Activated CD8-positive, alpha-beta memory T cell treated with anti-CD3 and anti-CD28 coated beads for 4 hours (primary cell): ENCODE data around the gene EFCAB13.
"Not testable (repeated sequence)": the region's sequence is repeated elsewhere in the genome, so short reads cannot be mapped to it uniquely, and the experiment has no call there.

Source experiments
- DNase-seq, 2 donors: peaks; one replicate each; pipeline ENCODE4 v3.0.0-alpha.2; 2020; ENCODE audit warnings: low read depth in 2 of 2

EFCAB13 gene

GRCh38 chr17:47423406-47424295 lies 99.9 kb downstream of the EFCAB13 start:
- DNase-seq, result no peak

DNA sequence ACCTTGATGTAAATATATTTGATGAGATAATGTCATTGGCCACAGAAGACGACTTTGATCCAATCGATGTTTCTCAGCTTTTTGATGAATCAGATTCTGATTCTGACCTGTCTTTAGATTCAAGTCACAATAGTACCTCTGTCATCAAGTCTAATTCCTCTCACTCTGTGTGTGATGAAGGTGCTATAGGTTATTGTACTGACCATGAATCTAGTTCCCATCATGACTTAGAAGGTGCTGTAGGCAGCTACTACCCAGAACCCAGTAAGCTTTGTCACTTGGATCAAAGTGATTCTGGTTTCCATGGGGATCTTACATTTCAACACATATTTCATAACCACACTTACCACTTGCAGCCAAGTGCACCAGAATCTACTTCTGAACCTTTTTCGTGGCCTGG lies 101.5 kb downstream of the EFCAB13 start:
- not testable (repeated sequence) for DNase-seq

- DNase-seq, result not testable (repeated sequence)
Measured at GRCh38 chr17:47425887-47426635, 102.3 kb downstream of the EFCAB13 start.

DNA sequence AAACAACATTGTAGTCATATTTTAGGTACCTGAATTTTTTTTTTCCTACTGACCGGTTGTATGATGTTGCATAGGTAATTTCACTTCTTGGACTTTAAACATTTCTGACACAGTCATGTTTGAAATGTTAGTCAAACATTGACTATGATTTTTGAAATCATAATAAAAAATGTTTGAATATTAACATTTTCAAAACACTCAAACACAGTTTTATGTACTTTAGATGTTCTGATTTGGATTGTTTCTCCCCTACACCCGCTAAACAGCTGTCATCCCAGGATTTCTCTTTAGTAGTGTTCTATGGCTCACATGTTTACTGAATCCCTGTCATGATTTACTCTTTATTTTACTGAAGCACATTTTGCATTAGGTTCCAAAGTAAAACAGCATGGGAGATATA lies 104.2 kb downstream of the EFCAB13 start:
- no peak for DNase-seq

DNA sequence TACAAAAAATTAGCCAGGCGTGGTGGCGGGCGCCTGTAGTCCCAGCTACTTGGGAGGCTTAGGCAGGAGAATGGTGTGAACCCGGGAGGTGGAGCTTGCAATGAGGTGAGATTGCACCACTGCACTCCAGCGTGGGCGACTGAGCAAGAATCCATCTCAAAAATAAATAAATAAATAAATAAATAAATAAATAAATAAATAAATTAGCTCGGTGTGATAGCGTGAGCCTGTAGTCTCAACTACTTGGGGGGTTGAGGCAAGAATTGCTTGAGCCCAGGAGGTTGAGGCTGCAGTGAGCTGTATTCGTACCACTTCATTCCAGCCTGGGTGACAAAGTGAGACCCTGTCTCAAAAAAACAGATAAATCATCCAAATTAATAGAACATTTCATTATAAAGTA lies 108.5 kb downstream of the EFCAB13 start:
- not testable (repeated sequence) for DNase-seq

DNA sequence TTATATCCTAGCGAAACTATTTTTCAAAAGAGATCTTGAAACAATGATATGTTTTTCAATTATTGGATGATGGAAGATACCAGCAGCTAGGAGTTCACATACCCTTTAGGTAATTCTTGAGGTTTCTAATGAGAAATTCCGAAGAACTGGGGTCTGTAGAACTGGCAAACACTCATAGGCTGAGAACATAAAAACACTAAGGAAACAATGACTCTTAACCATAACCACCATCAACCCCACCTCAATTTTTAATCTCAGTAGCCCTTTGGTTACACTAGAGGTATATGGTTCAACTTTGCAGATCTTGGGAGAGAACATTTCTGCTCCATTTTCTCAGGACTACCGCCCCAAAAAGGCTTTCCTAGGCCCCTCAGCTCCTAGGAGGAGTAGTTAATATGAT lies 141.4 kb downstream of the EFCAB13 start:
- DNase-seq, result no peak

- not testable (repeated sequence) for DNase-seq
Measured at GRCh38 chr17:47466976-47467375, 143.2 kb downstream of the EFCAB13 start.

DNA sequence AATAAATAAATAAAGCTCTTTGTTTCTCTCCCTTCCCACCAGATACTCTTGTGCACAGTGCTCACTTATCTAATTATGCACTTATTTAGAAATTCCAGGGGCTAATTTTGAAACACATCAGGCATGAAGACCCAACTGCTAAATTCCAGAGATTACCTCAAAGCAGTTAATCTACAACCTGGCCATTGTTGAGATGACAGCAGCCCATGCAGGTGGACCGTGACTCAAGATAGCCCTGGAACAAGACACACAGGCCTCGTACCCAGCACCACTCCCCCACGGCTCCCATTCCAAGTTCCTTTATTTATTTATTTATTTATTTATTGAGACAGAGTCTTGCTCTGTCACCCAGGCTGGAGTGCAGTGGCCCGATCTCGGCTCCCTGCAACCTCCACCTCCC lies 147.1 kb downstream of the EFCAB13 start:
- DNase-seq, result no peak

DNA sequence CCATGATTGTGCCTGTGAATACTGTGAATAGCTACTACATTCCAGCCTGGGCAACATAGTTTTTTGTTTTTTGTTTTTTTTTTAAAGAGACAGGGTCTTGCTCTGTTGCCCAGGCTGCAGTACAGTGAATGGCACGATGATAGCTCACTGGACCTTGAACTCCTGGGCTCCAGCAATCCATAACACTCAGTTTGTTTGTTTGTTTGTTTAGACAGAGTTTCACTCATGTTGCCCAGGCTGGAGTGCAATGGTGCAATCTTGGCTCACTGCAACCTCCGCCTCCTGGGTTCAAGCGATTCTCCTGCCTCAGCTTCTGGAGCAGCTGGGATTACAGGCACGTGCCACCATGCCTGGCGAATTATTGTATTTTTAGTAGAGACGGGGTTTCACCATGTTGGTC lies 148.3 kb downstream of the EFCAB13 start:
- DNase-seq, result not testable (repeated sequence)
